NCI-H2029 treated with DMSO at 0.1 percent for 48 hours (cell line): ENCODE results near the gene PPIA.
"Not testable (repeated sequence)": the region's sequence is repeated elsewhere in the genome, so short reads cannot be mapped to it uniquely, and the experiment has no call there.

ENCODE experiments used
- DNase-seq: peaks from one replicate; lab custom pipeline; 2025; lab: John Stamatoyannopoulos, UW

PPIA gene

GRCh38 chr7:44787762-44788161 is 8.7 kb upstream of the PPIA start:
- DNase-seq = no peak

- DNase-seq = no peak
Measured at GRCh38 chr7:44789990-44790389, 6.5 kb upstream of the PPIA start.

- DNase-seq = no peak
Measured at GRCh38 chr7:44791278-44792219, 4.9 kb upstream of the PPIA start.

GRCh38 chr7:44793919-44794318 is 2.6 kb upstream of the PPIA start:
- DNase-seq = no peak

GRCh38 chr7:44794331-44794730 is 2.1 kb upstream of the PPIA start:
- no peak for DNase-seq

- DNase-seq = no peak
Measured at GRCh38 chr7:44796034-44796503, 412 bp upstream of the PPIA start.

GRCh38 chr7:44797329-44798258 is 1.1 kb downstream of the PPIA start:
- peak; percentile 46 for DNase-seq

GRCh38 chr7:44798649-44799305 is 2.3 kb downstream of the PPIA start:
- no peak for DNase-seq

GRCh38 chr7:44799939-44800338 is 3.5 kb downstream of the PPIA start:
- no peak for DNase-seq

GRCh38 chr7:44801890-44802289 is 5.4 kb downstream of the PPIA start:
- no peak for DNase-seq

GRCh38 chr7:44802418-44803025 is 6.0 kb downstream of the PPIA start:
- no peak for DNase-seq

GRCh38 chr7:44803828-44804519 is 7.5 kb downstream of the PPIA start:
- DNase-seq = not testable (repeated sequence)

GRCh38 chr7:44805950-44806349 is 9.5 kb downstream of the PPIA start:
- DNase-seq = no peak

GRCh38 chr7:44808914-44809393 is 12.5 kb downstream of the PPIA start:
- no peak for DNase-seq

- no peak for DNase-seq
Measured at GRCh38 chr7:44811093-44811492, 14.6 kb downstream of the PPIA start.

GRCh38 chr7:44811571-44811970 is 15.1 kb downstream of the PPIA start:
- no peak for DNase-seq

- no peak for DNase-seq
Measured at GRCh38 chr7:44814919-44815318, 18.4 kb downstream of the PPIA start.

- no peak for DNase-seq
Measured at GRCh38 chr7:44819292-44819691, 22.8 kb downstream of the PPIA start.

GRCh38 chr7:44823255-44823781 is 26.8 kb downstream of the PPIA start:
- no peak for DNase-seq

- no peak for DNase-seq
Measured at GRCh38 chr7:44824894-44825526, 28.5 kb downstream of the PPIA start.
